ENCODE measurements around the gene SRC.
A peak's percentile ranks its signal among the peaks of the same experiment; 100 is the strongest.

Gene SRC

GRCh38 chr20:37341632-37342031 lies 4.3 kb upstream of the SRC start:
- no peak for TF ChIP-seq CTCF (IDR thresholded peaks at IDR 0.05; ENCODE audit: low read length, missing control alignments)
- DNase-seq (ENCODE audit: low read depth), result no peak
- no peak overlapping the region for H3K4me3 ChIP-seq (replicated peaks; ENCODE audit: low read depth, low read length)

- H3K4me3 ChIP-seq (replicated peaks; ENCODE audit: low read depth, low read length), result no peak overlapping the region
- peak; percentile 21 for TF ChIP-seq CTCF (IDR thresholded peaks at IDR 0.05; ENCODE audit: low read length, missing control alignments)
- DNase-seq (ENCODE audit: low read depth), result no peak
Observed at GRCh38 chr20:37342231-37343177, 3.4 kb upstream of the SRC start.

GRCh38 chr20:37343212-37343993 lies 2.5 kb upstream of the SRC start:
- no peak overlapping the region for H3K4me3 ChIP-seq (replicated peaks; ENCODE audit: low read depth, low read length)

GRCh38 chr20:37343994-37344355 lies 2.0 kb upstream of the SRC start:
- DNase-seq (ENCODE audit: low read depth), result no peak
- H3K4me3 ChIP-seq (replicated peaks; ENCODE audit: low read depth, low read length), result no peak overlapping the region
- no peak for TF ChIP-seq CTCF (IDR thresholded peaks at IDR 0.05; ENCODE audit: low read length, missing control alignments)

More at GRCh38 chr20:37343212-37343993, 2.5 kb upstream of the SRC start:
- no peak for DNase-seq (ENCODE audit: low read depth)
- no peak for TF ChIP-seq CTCF (IDR thresholded peaks at IDR 0.05; ENCODE audit: low read length, missing control alignments)

- H3K4me3 ChIP-seq (replicated peaks; ENCODE audit: low read depth, low read length), result no peak overlapping the region
- no peak for DNase-seq (ENCODE audit: low read depth)
- TF ChIP-seq CTCF (IDR thresholded peaks at IDR 0.05; ENCODE audit: low read length, missing control alignments), result no peak
Observed at GRCh38 chr20:37344506-37345338, 1.2 kb upstream of the SRC start.

GRCh38 chr20:37346236-37346534 lies 245 bp downstream of the SRC start:
- TF ChIP-seq CTCF (IDR thresholded peaks at IDR 0.05; ENCODE audit: low read length, missing control alignments), result no peak
- H3K4me3 ChIP-seq (replicated peaks; ENCODE audit: low read depth, low read length), result peak overlapping the region; percentile 59
- no peak for DNase-seq (ENCODE audit: low read depth)

Measured in fibroblast of pulmonary artery (primary cell).